ENCODE results near the gene PHF12.

PHF12 gene

DNA sequence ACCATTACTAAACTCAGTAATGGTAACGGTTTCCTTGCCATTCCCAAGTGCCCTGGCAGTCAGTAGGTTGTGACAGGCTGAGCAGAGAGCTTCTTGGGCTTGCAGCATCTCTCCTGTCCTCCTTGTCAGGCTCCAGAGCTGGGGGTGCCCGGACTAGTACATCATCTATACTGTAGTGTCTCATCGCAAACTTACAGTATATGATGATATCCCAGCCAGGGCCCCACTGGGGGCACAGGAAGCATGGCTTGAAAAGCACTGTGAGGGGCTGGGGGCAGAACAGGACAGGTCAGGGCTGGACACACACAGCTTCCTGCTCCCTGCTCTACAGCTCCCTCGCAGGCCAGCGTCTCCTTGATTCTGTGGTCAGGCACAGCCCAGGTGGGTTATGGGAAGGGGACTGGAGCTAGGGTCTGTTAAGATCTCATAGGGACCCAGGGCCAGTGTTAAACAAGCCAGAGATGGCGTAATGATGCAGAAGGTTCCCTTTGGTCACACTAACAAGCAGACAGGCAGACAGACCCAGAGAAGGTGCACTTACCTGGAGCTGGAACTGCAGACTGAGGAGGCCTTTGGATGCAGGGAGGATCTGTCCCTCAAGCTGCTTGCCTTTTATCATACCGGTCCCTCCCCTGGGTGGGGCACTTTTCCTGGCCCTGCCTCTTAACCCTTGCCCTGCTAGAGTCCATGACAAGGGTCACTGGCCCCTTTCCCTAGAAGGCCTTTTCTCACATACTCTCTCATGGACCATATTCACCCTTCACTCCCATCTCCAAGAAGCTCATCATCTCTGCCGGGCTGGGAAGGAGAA, 89.7 kb downstream of the PHF12 start:
- DNase-seq, result no peak
- Histone ChIP-seq H3K9me3 (ENCODE audit: insufficient read depth, low read length, severe bottlenecking) (no peaks in the 10 kb centered on the region), H3K4me2 (ENCODE audit: insufficient read depth, low read length) (no peak overlapping the region), H3K27me3 (ENCODE audit: insufficient read depth, low read length, poor library complexity) (no peaks in the 10 kb centered on the region), H3K9ac (ENCODE audit: low read depth, low read length) (no peak overlapping the region), H2AFZ (ENCODE audit: low read depth, low read length) (no peak overlapping the region), H3K36me3 (ENCODE audit: insufficient read depth, low read length) (peaks cover 29% of the 10 kb centered on the region), H3K79me2 (ENCODE audit: insufficient read depth, low read length) (no peaks in the 10 kb centered on the region), H4K20me1 (ENCODE audit: insufficient read depth, low read length) (no peaks in the 10 kb centered on the region), H3K4me3 (ENCODE audit: low read depth in 1 of 2, low read length in 2 of 2) (no peak overlapping the region), H3K4me1 (ENCODE audit: insufficient read depth, low read length) (no peaks in the 10 kb centered on the region), H3K27ac (ENCODE audit: low read length) (no peak overlapping the region)
- ATAC-seq (ENCODE audit: insufficient read depth, low read depth), result 0 out of 3 replicates have a peak, but pooled peaks have one; percentile 27
- no peak for TF ChIP-seq EZH2 (IDR thresholded peaks at IDR 0.05; ENCODE audit: borderline replicate concordance, low read depth, low read length, severe bottlenecking)
- TF ChIP-seq, protein P1, sequence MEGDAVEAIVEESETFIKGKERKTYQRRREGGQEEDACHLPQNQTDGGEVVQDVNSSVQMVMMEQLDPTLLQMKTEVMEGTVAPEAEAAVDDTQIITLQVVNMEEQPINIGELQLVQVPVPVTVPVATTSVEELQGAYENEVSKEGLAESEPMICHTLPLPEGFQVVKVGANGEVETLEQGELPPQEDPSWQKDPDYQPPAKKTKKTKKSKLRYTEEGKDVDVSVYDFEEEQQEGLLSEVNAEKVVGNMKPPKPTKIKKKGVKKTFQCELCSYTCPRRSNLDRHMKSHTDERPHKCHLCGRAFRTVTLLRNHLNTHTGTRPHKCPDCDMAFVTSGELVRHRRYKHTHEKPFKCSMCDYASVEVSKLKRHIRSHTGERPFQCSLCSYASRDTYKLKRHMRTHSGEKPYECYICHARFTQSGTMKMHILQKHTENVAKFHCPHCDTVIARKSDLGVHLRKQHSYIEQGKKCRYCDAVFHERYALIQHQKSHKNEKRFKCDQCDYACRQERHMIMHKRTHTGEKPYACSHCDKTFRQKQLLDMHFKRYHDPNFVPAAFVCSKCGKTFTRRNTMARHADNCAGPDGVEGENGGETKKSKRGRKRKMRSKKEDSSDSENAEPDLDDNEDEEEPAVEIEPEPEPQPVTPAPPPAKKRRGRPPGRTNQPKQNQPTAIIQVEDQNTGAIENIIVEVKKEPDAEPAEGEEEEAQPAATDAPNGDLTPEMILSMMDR (IDR thresholded peaks at IDR 0.05; ENCODE audit: borderline replicate concordance, extremely low read depth, low read length, poor library complexity, severe bottlenecking), result no peak

DNA sequence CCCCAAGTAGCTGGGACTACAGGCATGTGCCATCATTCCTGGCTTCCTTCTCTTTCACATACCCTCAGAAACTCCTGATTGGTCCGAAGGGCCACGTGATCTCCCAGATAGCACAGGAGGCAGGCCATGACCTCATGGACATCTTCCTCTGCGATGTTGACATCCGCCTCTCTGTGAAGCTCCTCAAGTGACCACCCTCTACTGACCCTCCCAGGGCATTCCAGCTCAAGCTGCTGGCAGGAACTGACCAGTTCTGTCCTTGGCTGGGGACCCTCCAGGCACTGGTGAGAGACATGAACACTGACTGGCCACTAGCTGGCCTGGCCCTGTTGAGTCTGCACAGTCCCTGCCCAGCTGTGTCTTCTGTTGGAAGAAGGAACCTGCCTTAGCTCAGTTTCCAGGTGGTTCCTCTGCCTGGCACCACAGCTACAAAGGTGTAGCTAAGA, 90.9 kb downstream of the PHF12 start:
- no peaks in the 10 kb centered on the region for H3K9me3 ChIP-seq (ENCODE audit: insufficient read depth, low read length, severe bottlenecking)
- H3K27ac ChIP-seq (ENCODE audit: low read length), result no peak overlapping the region
- H3K27me3 ChIP-seq (ENCODE audit: insufficient read depth, low read length, poor library complexity), result no peaks in the 10 kb centered on the region
- DNase-seq (no peak), ATAC-seq (ENCODE audit: insufficient read depth, low read depth) (no peak)
- H3K9ac ChIP-seq (ENCODE audit: low read depth, low read length), result no peak overlapping the region
- H4K20me1 ChIP-seq (ENCODE audit: insufficient read depth, low read length), result no peaks in the 10 kb centered on the region
- H3K4me2 ChIP-seq (ENCODE audit: insufficient read depth, low read length), result no peak overlapping the region
- TF ChIP-seq, protein P1 (IDR thresholded peaks at IDR 0.05; ENCODE audit: borderline replicate concordance, extremely low read depth, low read length, poor library complexity, severe bottlenecking), result no peak
- TF ChIP-seq EZH2 (IDR thresholded peaks at IDR 0.05; ENCODE audit: borderline replicate concordance, low read depth, low read length, severe bottlenecking), result no peak
- H3K79me2 ChIP-seq (ENCODE audit: insufficient read depth, low read length), result peaks cover 10% of the 10 kb centered on the region
- no peak overlapping the region for H2AFZ ChIP-seq (ENCODE audit: low read depth, low read length)
- H3K4me3 ChIP-seq (ENCODE audit: low read depth in 1 of 2, low read length in 2 of 2), result no peak overlapping the region
- peaks cover 35% of the 10 kb centered on the region for H3K36me3 ChIP-seq (ENCODE audit: insufficient read depth, low read length)
- peaks cover 11% of the 10 kb centered on the region for H3K4me1 ChIP-seq (ENCODE audit: insufficient read depth, low read length)

DNA sequence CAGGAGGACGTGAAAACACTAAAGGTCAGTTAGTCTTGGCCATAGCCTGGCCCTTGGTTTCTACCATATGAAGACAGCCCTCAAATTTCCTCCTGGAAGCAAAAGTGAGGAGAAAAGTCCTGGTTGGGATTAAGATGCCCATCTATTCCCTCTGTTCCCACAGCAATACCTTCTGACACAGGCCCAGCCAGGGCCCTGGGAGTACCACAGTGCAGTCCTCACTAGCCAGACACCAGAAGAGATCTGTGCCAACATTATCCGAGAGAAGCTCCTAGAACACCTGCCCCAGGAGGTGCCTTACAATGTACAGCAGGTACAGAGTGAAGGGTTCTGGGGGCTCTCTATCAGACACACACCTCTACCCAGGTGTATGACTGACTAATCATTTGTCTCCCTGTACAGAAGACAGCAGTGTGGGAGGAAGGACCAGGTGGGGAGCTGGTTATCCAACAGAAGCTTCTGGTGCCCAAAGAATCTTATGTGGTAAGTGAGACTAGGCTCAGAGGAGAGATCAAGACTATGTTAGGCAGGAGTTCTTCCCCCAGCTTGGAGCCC, 92.4 kb downstream of the PHF12 start:
- Histone ChIP-seq H3K27ac (ENCODE audit: low read length) (no peak overlapping the region), H3K9ac (ENCODE audit: low read depth, low read length) (no peak overlapping the region), H3K79me2 (ENCODE audit: insufficient read depth, low read length) (peaks cover 15% of the 10 kb centered on the region), H4K20me1 (ENCODE audit: insufficient read depth, low read length) (no peaks in the 10 kb centered on the region), H2AFZ (ENCODE audit: low read depth, low read length) (no peak overlapping the region), H3K27me3 (ENCODE audit: insufficient read depth, low read length, poor library complexity) (no peaks in the 10 kb centered on the region), H3K9me3 (ENCODE audit: insufficient read depth, low read length, severe bottlenecking) (no peaks in the 10 kb centered on the region), H3K4me2 (ENCODE audit: insufficient read depth, low read length) (no peak overlapping the region), H3K36me3 (ENCODE audit: insufficient read depth, low read length) (peaks cover 35% of the 10 kb centered on the region), H3K4me1 (ENCODE audit: insufficient read depth, low read length) (peaks cover 18% of the 10 kb centered on the region), H3K4me3 (ENCODE audit: low read depth in 1 of 2, low read length in 2 of 2) (no peak overlapping the region)
- ATAC-seq (ENCODE audit: insufficient read depth, low read depth) (no peak), DNase-seq (no peak)
- TF ChIP-seq, protein P1 (IDR thresholded peaks at IDR 0.05; ENCODE audit: borderline replicate concordance, extremely low read depth, low read length, poor library complexity, severe bottlenecking), result no peak
- no peak for TF ChIP-seq EZH2 (IDR thresholded peaks at IDR 0.05; ENCODE audit: borderline replicate concordance, low read depth, low read length, severe bottlenecking)

All from DND-41 (cell line).